ENCODE results near the gene SNX32.

DNA sequence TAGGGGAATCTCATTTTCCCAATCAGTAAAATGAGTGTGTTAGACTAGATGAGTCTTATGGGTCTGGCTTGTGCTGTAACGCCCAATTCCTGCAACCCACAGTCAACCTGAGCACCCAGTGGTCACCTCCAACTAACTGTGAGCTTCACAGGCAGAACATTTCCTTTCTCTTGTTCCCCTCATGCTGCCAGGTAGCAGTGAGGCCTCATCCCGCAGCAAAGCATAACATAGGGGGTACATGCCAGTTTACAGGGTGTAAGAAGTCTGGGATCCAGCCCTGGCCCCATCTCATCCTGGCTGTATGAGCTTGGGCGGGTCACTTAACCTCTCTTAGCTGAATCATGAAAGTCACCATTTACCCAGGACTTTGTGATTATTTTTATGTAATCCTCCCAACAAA lies 35.1 kb downstream of the SNX32 start:
- no peak for TF ChIP-seq EZH2 (IDR thresholded peaks at IDR 0.05; ENCODE audit: borderline replicate concordance, low read depth, low read length, severe bottlenecking)
- TF ChIP-seq, protein P1, sequence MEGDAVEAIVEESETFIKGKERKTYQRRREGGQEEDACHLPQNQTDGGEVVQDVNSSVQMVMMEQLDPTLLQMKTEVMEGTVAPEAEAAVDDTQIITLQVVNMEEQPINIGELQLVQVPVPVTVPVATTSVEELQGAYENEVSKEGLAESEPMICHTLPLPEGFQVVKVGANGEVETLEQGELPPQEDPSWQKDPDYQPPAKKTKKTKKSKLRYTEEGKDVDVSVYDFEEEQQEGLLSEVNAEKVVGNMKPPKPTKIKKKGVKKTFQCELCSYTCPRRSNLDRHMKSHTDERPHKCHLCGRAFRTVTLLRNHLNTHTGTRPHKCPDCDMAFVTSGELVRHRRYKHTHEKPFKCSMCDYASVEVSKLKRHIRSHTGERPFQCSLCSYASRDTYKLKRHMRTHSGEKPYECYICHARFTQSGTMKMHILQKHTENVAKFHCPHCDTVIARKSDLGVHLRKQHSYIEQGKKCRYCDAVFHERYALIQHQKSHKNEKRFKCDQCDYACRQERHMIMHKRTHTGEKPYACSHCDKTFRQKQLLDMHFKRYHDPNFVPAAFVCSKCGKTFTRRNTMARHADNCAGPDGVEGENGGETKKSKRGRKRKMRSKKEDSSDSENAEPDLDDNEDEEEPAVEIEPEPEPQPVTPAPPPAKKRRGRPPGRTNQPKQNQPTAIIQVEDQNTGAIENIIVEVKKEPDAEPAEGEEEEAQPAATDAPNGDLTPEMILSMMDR (IDR thresholded peaks at IDR 0.05; ENCODE audit: extremely low read depth in 1 of 2, insufficient read depth in 1 of 2, low read depth in 1 of 2, low read length in 2 of 2): no peak
- TF ChIP-seq POLR2AphosphoS5 (IDR thresholded peaks at IDR 0.05; ENCODE audit: insufficient read depth, low read depth, low read length): peak; percentile 40
- TF ChIP-seq, protein P2, sequence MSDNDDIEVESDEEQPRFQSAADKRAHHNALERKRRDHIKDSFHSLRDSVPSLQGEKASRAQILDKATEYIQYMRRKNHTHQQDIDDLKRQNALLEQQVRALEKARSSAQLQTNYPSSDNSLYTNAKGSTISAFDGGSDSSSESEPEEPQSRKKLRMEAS (IDR thresholded peaks at IDR 0.05; ENCODE audit: insufficient read depth, insufficient read length): no peak
- no peak for TF ChIP-seq POLR2A (IDR thresholded peaks at IDR 0.05; ENCODE audit: low read depth, low read length)
- TF ChIP-seq MYC (IDR thresholded peaks at IDR 0.05; ENCODE audit: low read depth, low read length): no peak
- TF ChIP-seq JUN (IDR thresholded peaks at IDR 0.05; ENCODE audit: borderline replicate concordance, insufficient read depth, insufficient read length, low read depth): no peak
- TF ChIP-seq GATA2 (IDR thresholded peaks at IDR 0.05; ENCODE audit: insufficient read depth, insufficient read length, low read depth, low read length): no peak
- no peak for TF ChIP-seq FOS (IDR thresholded peaks at IDR 0.05; ENCODE audit: borderline replicate concordance, insufficient read depth, low read length)

Measured in endothelial cell of umbilical vein (primary cell).